Fibroblast of lung (primary cell): ENCODE data around the gene PRKCQ. TPM values are rescaled to one million over a fixed set of nuclear protein-coding genes. Genes with fewer than 3 reads are reported as not detected.

ENCODE experiments used
- DNase-seq, 2 donors: peaks; one replicate each; pipeline versions ENCODE4 v3.0.0 to v3.0.0-alpha.2; 2010; ENCODE audit warnings: low read depth in 2 of 2
- H2AFZ ChIP-seq: 2 replicates; pipeline ENCODE4 v1.5.1; 2012; ENCODE audit warnings: low read length, control low read depth, inconsistent platforms
- H3K27ac ChIP-seq: 2 replicates; pipeline ENCODE4 v1.5.1; 2011; ENCODE audit warnings: low read length, control low read depth; ENCODE audit not compliant: insufficient read depth
- H3K27me3 ChIP-seq: 2 replicates; pipeline ENCODE4 v1.5.1; 2011; ENCODE audit warnings: mild to moderate bottlenecking, low read length; ENCODE audit not compliant: control insufficient read depth, insufficient read depth
- H3K36me3 ChIP-seq: 2 replicates; pipeline ENCODE4 v1.5.1; 2011; ENCODE audit warnings: low read length; ENCODE audit not compliant: control insufficient read depth, insufficient read depth
- H3K4me1 ChIP-seq: 2 replicates; pipeline ENCODE4 v1.5.1; 2011; ENCODE audit warnings: low read length; ENCODE audit not compliant: control insufficient read depth, insufficient read depth; ENCODE audit errors: extremely low read depth
- H3K4me2 ChIP-seq: 2 replicates; pipeline ENCODE4 v1.5.1; 2011; ENCODE audit warnings: low read length, control low read depth; ENCODE audit not compliant: insufficient read depth; ENCODE audit errors: extremely low read depth
- H3K4me3 ChIP-seq, 4 experiments: fragments of 200-600 bp in 1 of 4; sonication (generic) in 1 of 4; replicated peaks in 1 of 4; 2 replicates each; pipeline ENCODE4 v1.5.1; 2011 to 2016; ENCODE audit warnings: low read length in 4 of 4, low read depth in 3 of 4, mild to moderate bottlenecking in 3 of 4, control low read depth in 2 of 4, inconsistent platforms in 1 of 4, mixed read lengths in 1 of 4; ENCODE audit not compliant: insufficient read depth in 1 of 4; ENCODE audit errors: control extremely low read depth in 1 of 4
- H3K79me2 ChIP-seq: 2 replicates; pipeline ENCODE4 v1.5.1; 2012; ENCODE audit warnings: mild to moderate bottlenecking, low read length, inconsistent platforms; ENCODE audit not compliant: control insufficient read depth, insufficient read depth
- H3K9ac ChIP-seq: 2 replicates; pipeline ENCODE4 v1.5.1; 2011; ENCODE audit warnings: mild to moderate bottlenecking, low read length, control low read depth; ENCODE audit not compliant: insufficient read depth
- H3K9me3 ChIP-seq: 2 replicates; pipeline ENCODE4 v1.5.1; 2012; ENCODE audit warnings: low read depth, low read length; ENCODE audit not compliant: control insufficient read depth, insufficient read depth
- H4K20me1 ChIP-seq: 2 replicates; pipeline ENCODE4 v1.5.1; 2011; ENCODE audit warnings: low read length; ENCODE audit not compliant: control insufficient read depth, insufficient read depth; ENCODE audit errors: extremely low read depth
- CTCF ChIP-seq, 2 donors: IDR thresholded peaks in 1 of 2; conservative IDR thresholded peaks in 1 of 2; 1 replicate in 1 of 2; 2 replicates in 1 of 2; pipeline ENCODE4 v1.5.1; 2011 to 2012; ENCODE audit warnings: low read length in 2 of 2, control low read depth in 1 of 2, inconsistent platforms in 1 of 2, low read depth in 1 of 2, mild to moderate bottlenecking in 1 of 2
- EZH2 ChIP-seq: IDR thresholded peaks from 2 replicates; pipeline ENCODE4 v1.5.1; 2012; ENCODE audit warnings: low read length, control low read depth, mild to moderate bottlenecking; ENCODE audit errors: missing control alignments
- polyA plus RNA-seq, 2 donors: library from polyadenylated mRNA; depleted of rRNA in 1 of 2; stranded (reverse) in 1 of 2; unstranded in 1 of 2; fragments of >200 nt; gene quantifications; 2 replicates each; pipeline ENCODE4 v1.2.1, GENCODE V29; 2011 to 2012; ENCODE audit warnings: missing spikeins in 1 of 2
- total RNA-seq: library from RNA; depleted of rRNA; stranded (reverse); fragments of >200 nt; gene quantifications from 2 replicates; pipeline ENCODE4 v1.2.1, GENCODE V29; 2014

Gene PRKCQ
- total and polyA plus RNA-seq, 2 donors (not counting 1 experiment from before 2014, with no cell fraction given), result under 0.01 to 0.01 TPM

- no peaks in the 10 kb centered on the region for H3K9me3 ChIP-seq
- no peaks in the 10 kb centered on the region for H4K20me1 ChIP-seq
- TF ChIP-seq CTCF (conservative IDR thresholded peaks at IDR 0.05 in 1 of 2, IDR thresholded peaks at IDR 0.05 in 1 of 2; ENCODE audit: low read depth in 1 of 2, low read length in 2 of 2) (no peak), EZH2 (no peak)
- DNase-seq, result no peak
- no peaks in the 10 kb centered on the region for H3K79me2 ChIP-seq
- no peak overlapping the region for H3K4me2 ChIP-seq
- no peak overlapping the region for H3K4me3 ChIP-seq
- H3K27ac ChIP-seq, result no peak overlapping the region
- no peaks in the 10 kb centered on the region for H3K4me1 ChIP-seq
- no peak overlapping the region for H3K9ac ChIP-seq
- H2AFZ ChIP-seq, result no peak overlapping the region
- no peaks in the 10 kb centered on the region for H3K27me3 ChIP-seq
- H3K36me3 ChIP-seq, result no peaks in the 10 kb centered on the region
These were observed 8.8 kb upstream of the PRKCQ start for GRCh38 chr10:6588845-6589244.

- H3K79me2 ChIP-seq, result no peaks in the 10 kb centered on the region
- no peak overlapping the region for H2AFZ ChIP-seq
- no peak for TF ChIP-seq CTCF (conservative IDR thresholded peaks at IDR 0.05 in 1 of 2, IDR thresholded peaks at IDR 0.05 in 1 of 2; ENCODE audit: low read depth in 1 of 2, low read length in 2 of 2)
- no peaks in the 10 kb centered on the region for H3K36me3 ChIP-seq
- no peaks in the 10 kb centered on the region for H4K20me1 ChIP-seq
- no peak overlapping the region for H3K27ac ChIP-seq
- no peak overlapping the region for H3K4me3 ChIP-seq
- no peak for DNase-seq
- H3K4me1 ChIP-seq, result no peaks in the 10 kb centered on the region
- no peak overlapping the region for H3K4me2 ChIP-seq
- H3K9me3 ChIP-seq, result no peaks in the 10 kb centered on the region
- H3K27me3 ChIP-seq, result no peaks in the 10 kb centered on the region
- no peak overlapping the region for H3K9ac ChIP-seq
These were observed 8.0 kb upstream of the PRKCQ start for GRCh38 chr10:6588082-6588481.

GRCh38 chr10:6586501-6586900 lies 6.4 kb upstream of the PRKCQ start:
- no peak overlapping the region for H3K27ac ChIP-seq
- H3K27me3 ChIP-seq, result no peaks in the 10 kb centered on the region
- H4K20me1 ChIP-seq, result no peaks in the 10 kb centered on the region
- TF ChIP-seq EZH2 (no peak), CTCF (conservative IDR thresholded peaks at IDR 0.05 in 1 of 2, IDR thresholded peaks at IDR 0.05 in 1 of 2; ENCODE audit: low read depth in 1 of 2, low read length in 2 of 2) (no peak)
- no peak overlapping the region for H2AFZ ChIP-seq
- H3K36me3 ChIP-seq, result no peaks in the 10 kb centered on the region
- no peak for DNase-seq
- no peaks in the 10 kb centered on the region for H3K79me2 ChIP-seq
- H3K4me2 ChIP-seq, result no peak overlapping the region
- no peak overlapping the region for H3K4me3 ChIP-seq
- H3K9me3 ChIP-seq, result no peaks in the 10 kb centered on the region
- no peak overlapping the region for H3K9ac ChIP-seq
- no peaks in the 10 kb centered on the region for H3K4me1 ChIP-seq
